Kidney epithelial cell (primary cell): Measurements from ENCODE around the gene VPS13D. TPM values are rescaled to one million over a fixed set of nuclear protein-coding genes. Genes with fewer than 3 reads are reported as not detected.

Source experiments
- DNase-seq: peaks from one replicate; pipeline ENCODE4 v3.0.0-alpha.2; 2010; ENCODE audit warnings: low read depth
- H3K27me3 ChIP-seq: 2 replicates; pipeline ENCODE4 v1.6.0; 2011; ENCODE audit warnings: low read length; ENCODE audit not compliant: control insufficient read depth, insufficient read depth
- H3K36me3 ChIP-seq: 2 replicates; pipeline ENCODE4 v1.5.1; 2011; ENCODE audit warnings: low read length; ENCODE audit not compliant: control insufficient read depth, insufficient read depth
- H3K4me3 ChIP-seq: 2 replicates; pipeline ENCODE4 v1.5.1; 2011; ENCODE audit warnings: low read depth, mild to moderate bottlenecking, control low read depth, low read length
- CTCF ChIP-seq: IDR thresholded peaks from 2 replicates; pipeline ENCODE4 v1.5.1; 2011; ENCODE audit warnings: mild to moderate bottlenecking, moderate library complexity, low read length, control low read depth, inconsistent platforms; ENCODE audit not compliant: insufficient read depth, poor library complexity, severe bottlenecking
- total RNA-seq: library from RNA; depleted of rRNA; stranded (reverse); fragments of >200 nt; gene quantifications from 2 replicates; pipeline ENCODE4 v1.2.3, GENCODE V29; 2015

VPS13D gene
- total RNA-seq, 1 donor from 2014 or later, result 22.2 TPM

DNA sequence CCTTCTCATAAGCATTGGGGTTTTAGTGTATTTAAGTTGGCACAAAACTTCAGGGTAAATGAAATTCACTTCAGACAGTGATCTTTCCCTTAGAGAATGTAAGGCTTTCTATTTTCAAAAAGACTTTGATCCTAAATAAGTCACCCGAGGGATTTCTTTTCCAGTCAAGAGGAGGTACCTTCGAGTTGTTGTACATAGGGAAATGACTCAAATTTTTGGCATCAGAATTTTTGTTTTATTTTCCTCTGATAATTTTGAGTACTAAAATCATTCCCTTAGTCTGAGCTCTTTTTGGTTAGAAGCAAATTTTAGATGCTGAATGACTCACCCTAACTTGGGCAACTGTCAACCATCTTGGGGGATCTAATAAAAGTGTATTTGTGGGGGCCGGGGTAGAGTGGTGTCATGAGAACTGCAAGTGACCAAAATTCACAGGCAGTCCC is 194.3 kb downstream of the VPS13D start:
- Histone ChIP-seq H3K36me3 (no peaks in the 10 kb centered on the region), H3K27me3 (no peaks in the 10 kb centered on the region), H3K4me3 (no peak overlapping the region)
- no peak for DNase-seq
- no peak for TF ChIP-seq CTCF

DNA sequence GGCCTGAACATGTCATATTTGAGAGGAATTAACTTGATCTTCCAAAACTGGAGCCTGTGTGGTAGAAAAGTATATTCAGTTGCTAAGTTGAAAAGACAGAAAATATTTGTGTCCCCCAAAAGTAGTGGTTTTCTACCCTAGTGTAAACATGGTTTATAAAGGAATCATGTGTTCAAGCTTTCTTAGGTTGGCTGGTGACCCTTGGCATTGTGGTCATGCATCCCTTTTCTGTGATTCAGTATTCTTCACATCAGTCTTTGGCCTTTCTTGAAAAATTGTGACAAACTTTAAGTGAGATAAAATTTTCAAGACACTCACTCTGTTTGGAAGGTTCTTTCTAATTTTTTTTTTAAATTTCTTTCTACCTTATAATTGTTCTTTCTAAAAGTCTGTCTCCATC is 195.0 kb downstream of the VPS13D start:
- no peaks in the 10 kb centered on the region for H3K36me3 ChIP-seq
- H3K27me3 ChIP-seq, result no peaks in the 10 kb centered on the region
- no peak for TF ChIP-seq CTCF
- H3K4me3 ChIP-seq, result no peak overlapping the region
- no peak for DNase-seq

- no peak for DNase-seq
- no peaks in the 10 kb centered on the region for H3K36me3 ChIP-seq
- no peak overlapping the region for H3K4me3 ChIP-seq
- H3K27me3 ChIP-seq, result no peaks in the 10 kb centered on the region
- no peak for TF ChIP-seq CTCF
These were observed 196.2 kb downstream of the VPS13D start for GRCh38 chr1:12426030-12426429.

DNA sequence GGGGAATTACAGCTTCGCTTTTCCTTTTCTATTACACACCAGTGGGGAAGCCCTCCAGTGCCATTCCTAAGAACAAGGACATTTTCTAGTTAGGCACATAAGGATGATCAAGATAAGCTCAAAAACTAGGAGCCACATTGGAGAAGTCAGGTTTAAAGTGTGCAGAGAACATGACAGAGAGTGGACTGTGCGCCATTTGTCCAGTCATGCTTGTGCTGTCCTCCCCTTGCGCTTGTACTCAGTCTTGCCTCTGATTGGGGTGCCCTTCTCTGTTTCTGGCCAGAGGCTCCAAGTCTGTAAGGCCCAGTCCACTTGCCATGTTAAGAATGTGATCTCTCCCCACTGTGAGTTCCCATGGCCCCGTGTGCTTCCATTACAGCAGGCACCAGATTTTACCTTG is 198.5 kb downstream of the VPS13D start:
- no peak for DNase-seq
- H3K27me3 ChIP-seq, result no peaks in the 10 kb centered on the region
- H3K36me3 ChIP-seq, result no peaks in the 10 kb centered on the region
- TF ChIP-seq CTCF, result no peak
- H3K4me3 ChIP-seq, result no peak overlapping the region

GRCh38 chr1:12430525-12430924 is 200.7 kb downstream of the VPS13D start:
- H3K36me3 ChIP-seq, result no peaks in the 10 kb centered on the region
- no peak for TF ChIP-seq CTCF
- no peaks in the 10 kb centered on the region for H3K27me3 ChIP-seq
- no peak overlapping the region for H3K4me3 ChIP-seq
- no peak for DNase-seq

GRCh38 chr1:12432897-12433296 is 203.1 kb downstream of the VPS13D start:
- Histone ChIP-seq H3K27me3 (no peaks in the 10 kb centered on the region), H3K36me3 (no peaks in the 10 kb centered on the region), H3K4me3 (no peak overlapping the region)
- TF ChIP-seq CTCF, result no peak
- no peak for DNase-seq
